Panc1 (cell line): ENCODE results near the gene ENTPD2. TPM values are rescaled to one million over a fixed set of nuclear protein-coding genes. Genes with fewer than 3 reads are reported as not detected.

Experiments
- ATAC-seq: fragments of 200-7000 bp; cut with Tn5 transposase; 2 replicates; pipeline ENCODE4 v1.9.1; 2020; ENCODE audit warnings: mild to moderate bottlenecking, moderate library complexity
- BruUV-seq: library from RNA; stranded (reverse); fragments of 400-500 nt; replicated peaks from 2 replicates; lab custom pipeline; 2021; lab: Mats Ljungman, UMichigan
- CTCF ChIA-PET: fragments of 300-600 bp; sonication (Branson Sonifier 250); formaldehyde crosslinking; loops from one replicate; lab custom pipeline; 2022; ENCODE audit warnings: antibody characterized with exemption; lab: Charles Lee
- POLR2A ChIA-PET: fragments of 300-600 bp; sonication (Branson Sonifier 250); formaldehyde crosslinking; loops from one replicate; lab custom pipeline; 2022; ENCODE audit warnings: antibody characterized with exemption; lab: Charles Lee
- DNase-seq: peaks from one replicate; pipeline ENCODE4 v3.0.0-alpha.2; 2010; ENCODE audit warnings: low read depth, low spot score
- H3K27ac ChIP-seq: 2 replicates; pipeline ENCODE4 v1.5.1; 2011; ENCODE audit warnings: mild to moderate bottlenecking, low read length, inconsistent platforms
- H3K27me3 ChIP-seq: fragments of 200-500 bp; sonication (Bioruptor generic); 2 replicates; pipeline ENCODE4 v1.6.0; 2014; ENCODE audit warnings: low read length, inconsistent platforms; ENCODE audit not compliant: control insufficient read depth, insufficient read depth
- H3K36me3 ChIP-seq: fragments of 200-500 bp; sonication (Bioruptor generic); 2 replicates; pipeline ENCODE4 v1.5.1; 2014; ENCODE audit warnings: inconsistent platforms, mild to moderate bottlenecking, low read length, moderate library complexity; ENCODE audit not compliant: control insufficient read depth, insufficient read depth
- H3K4me1 ChIP-seq: 2 replicates; pipeline ENCODE4 v1.5.1; 2011; ENCODE audit warnings: inconsistent platforms, mild to moderate bottlenecking, low read length, moderate library complexity; ENCODE audit not compliant: control insufficient read depth, insufficient read depth
- H3K4me3 ChIP-seq, 2 experiments: 2 replicates each; pipeline ENCODE4 v1.5.1; 2011 to 2012; ENCODE audit warnings: low read depth in 2 of 2, low read length in 2 of 2, mild to moderate bottlenecking in 2 of 2, inconsistent platforms in 1 of 2, moderate library complexity in 1 of 2
- H3K9me3 ChIP-seq: fragments of 200-500 bp; sonication (Bioruptor generic); 2 replicates; pipeline ENCODE4 v1.5.1; 2014; ENCODE audit warnings: low read depth, mild to moderate bottlenecking, inconsistent platforms, low read length, moderate library complexity; ENCODE audit not compliant: control insufficient read depth, insufficient read depth
- POLR2AphosphoS5 ChIP-seq: IDR thresholded peaks from 2 replicates; pipeline ENCODE4 v1.6.1; 2012; ENCODE audit warnings: mild to moderate bottlenecking, low read depth, low read length, moderate library complexity
- SIN3A ChIP-seq: IDR thresholded peaks from 2 replicates; pipeline ENCODE4 v1.6.1; 2012; ENCODE audit warnings: low read depth, mild to moderate bottlenecking, low read length, moderate library complexity, borderline replicate concordance; ENCODE audit not compliant: insufficient read depth
- TCF7L2 ChIP-seq: IDR thresholded peaks from 2 replicates; pipeline ENCODE4 v1.6.1; 2011; ENCODE audit warnings: mild to moderate bottlenecking, low read depth, low read length, inconsistent platforms
- in situ Hi-C: cut with HindIII; loops from 2 replicates; pipeline ENCODE4 v1.10.0; 2016; ENCODE audit warnings: low sequenced_read_pairs, low pct_unique_long_range_greater_than_20kb
- intact Hi-C: fragments of 100-400 bp; cut with micrococcal nuclease; formaldehyde crosslinking; loops from one replicate; pipeline ENCODE4 v1.10.0; 2022; ENCODE audit not compliant: unreplicated experiment
- total RNA-seq: library from RNA; stranded (reverse); gene quantifications from one replicate; pipeline ENCODE4 v1.2.1, GENCODE V29; 2021; ENCODE audit not compliant: unreplicated experiment
- TF ChIP-seq, protein P1 (sequence below): fragments of 450-650 bp; IDR thresholded peaks from 2 replicates; pipeline ENCODE4 v1.5.1; 2017; ENCODE audit warnings: mild to moderate bottlenecking
- TF ChIP-seq, protein P2 (sequence below), 2 experiments: IDR thresholded peaks; 2 replicates each; pipeline ENCODE4 v1.6.1; 2011 to 2012; ENCODE audit warnings: low read depth in 2 of 2, control low read depth in 1 of 2, low read length in 1 of 2, mild to moderate bottlenecking in 1 of 2, moderate library complexity in 1 of 2; ENCODE audit not compliant: insufficient read depth in 1 of 2

The ENTPD2 gene
- total RNA-seq, 1 experiment from 2014 or later = 2.8 TPM

GRCh38 chr9:137023583-137023991, 30.3 kb downstream of the ENTPD2 start:
- POLR2A ChIA-PET = no interaction called here
- no peak overlapping the region for H3K27ac ChIP-seq
- H3K27me3 ChIP-seq = no peaks in the 10 kb centered on the region
- in situ Hi-C loops (no loop called here), intact Hi-C loops (no loop called here)
- CTCF ChIA-PET = no interaction called here
- H3K4me3 ChIP-seq = no peak overlapping the region
- DNase-seq (no peak), ATAC-seq (no peak)
- TF ChIP-seq SIN3A (no peak), POLR2AphosphoS5 (no peak)
- TF ChIP-seq, protein P1, sequence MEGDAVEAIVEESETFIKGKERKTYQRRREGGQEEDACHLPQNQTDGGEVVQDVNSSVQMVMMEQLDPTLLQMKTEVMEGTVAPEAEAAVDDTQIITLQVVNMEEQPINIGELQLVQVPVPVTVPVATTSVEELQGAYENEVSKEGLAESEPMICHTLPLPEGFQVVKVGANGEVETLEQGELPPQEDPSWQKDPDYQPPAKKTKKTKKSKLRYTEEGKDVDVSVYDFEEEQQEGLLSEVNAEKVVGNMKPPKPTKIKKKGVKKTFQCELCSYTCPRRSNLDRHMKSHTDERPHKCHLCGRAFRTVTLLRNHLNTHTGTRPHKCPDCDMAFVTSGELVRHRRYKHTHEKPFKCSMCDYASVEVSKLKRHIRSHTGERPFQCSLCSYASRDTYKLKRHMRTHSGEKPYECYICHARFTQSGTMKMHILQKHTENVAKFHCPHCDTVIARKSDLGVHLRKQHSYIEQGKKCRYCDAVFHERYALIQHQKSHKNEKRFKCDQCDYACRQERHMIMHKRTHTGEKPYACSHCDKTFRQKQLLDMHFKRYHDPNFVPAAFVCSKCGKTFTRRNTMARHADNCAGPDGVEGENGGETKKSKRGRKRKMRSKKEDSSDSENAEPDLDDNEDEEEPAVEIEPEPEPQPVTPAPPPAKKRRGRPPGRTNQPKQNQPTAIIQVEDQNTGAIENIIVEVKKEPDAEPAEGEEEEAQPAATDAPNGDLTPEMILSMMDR = no peak
- TF ChIP-seq, protein P2, sequence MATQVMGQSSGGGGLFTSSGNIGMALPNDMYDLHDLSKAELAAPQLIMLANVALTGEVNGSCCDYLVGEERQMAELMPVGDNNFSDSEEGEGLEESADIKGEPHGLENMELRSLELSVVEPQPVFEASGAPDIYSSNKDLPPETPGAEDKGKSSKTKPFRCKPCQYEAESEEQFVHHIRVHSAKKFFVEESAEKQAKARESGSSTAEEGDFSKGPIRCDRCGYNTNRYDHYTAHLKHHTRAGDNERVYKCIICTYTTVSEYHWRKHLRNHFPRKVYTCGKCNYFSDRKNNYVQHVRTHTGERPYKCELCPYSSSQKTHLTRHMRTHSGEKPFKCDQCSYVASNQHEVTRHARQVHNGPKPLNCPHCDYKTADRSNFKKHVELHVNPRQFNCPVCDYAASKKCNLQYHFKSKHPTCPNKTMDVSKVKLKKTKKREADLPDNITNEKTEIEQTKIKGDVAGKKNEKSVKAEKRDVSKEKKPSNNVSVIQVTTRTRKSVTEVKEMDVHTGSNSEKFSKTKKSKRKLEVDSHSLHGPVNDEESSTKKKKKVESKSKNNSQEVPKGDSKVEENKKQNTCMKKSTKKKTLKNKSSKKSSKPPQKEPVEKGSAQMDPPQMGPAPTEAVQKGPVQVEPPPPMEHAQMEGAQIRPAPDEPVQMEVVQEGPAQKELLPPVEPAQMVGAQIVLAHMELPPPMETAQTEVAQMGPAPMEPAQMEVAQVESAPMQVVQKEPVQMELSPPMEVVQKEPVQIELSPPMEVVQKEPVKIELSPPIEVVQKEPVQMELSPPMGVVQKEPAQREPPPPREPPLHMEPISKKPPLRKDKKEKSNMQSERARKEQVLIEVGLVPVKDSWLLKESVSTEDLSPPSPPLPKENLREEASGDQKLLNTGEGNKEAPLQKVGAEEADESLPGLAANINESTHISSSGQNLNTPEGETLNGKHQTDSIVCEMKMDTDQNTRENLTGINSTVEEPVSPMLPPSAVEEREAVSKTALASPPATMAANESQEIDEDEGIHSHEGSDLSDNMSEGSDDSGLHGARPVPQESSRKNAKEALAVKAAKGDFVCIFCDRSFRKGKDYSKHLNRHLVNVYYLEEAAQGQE (IDR thresholded peaks at IDR 0.05; ENCODE audit: insufficient read depth in 1 of 2, low read depth in 2 of 2, low read length in 1 of 2) = no peak
- BruUV-seq = no TSS peak
- peaks cover 22% of the 10 kb centered on the region for H3K4me1 ChIP-seq
- H3K9me3 ChIP-seq = no peaks in the 10 kb centered on the region
- no peaks in the 10 kb centered on the region for H3K36me3 ChIP-seq

DNA sequence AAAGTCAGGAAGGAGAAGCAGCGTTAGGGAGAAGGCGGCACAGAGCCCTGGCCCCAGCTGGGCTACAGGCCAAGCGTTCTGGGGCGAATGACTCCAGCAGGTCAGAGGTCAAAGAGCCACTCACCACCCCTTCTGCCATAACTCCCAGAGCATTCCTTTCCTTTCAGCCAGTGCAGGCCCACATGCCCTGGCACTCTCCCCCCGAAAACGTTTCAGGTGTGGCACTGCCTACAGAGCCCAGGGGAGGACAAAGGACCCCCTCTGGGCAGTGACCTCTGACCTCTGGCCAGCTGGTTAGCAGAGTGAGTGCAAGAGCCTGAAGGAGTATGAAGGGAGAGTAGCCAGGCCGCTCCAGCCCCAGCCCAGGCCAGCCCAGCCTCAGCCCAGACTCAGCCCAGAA, 30.7 kb downstream of the ENTPD2 start:
- DNase-seq (no peak), ATAC-seq (no peak)
- no TSS peak for BruUV-seq
- H3K27me3 ChIP-seq = no peaks in the 10 kb centered on the region
- POLR2A ChIA-PET = no interaction called here
- no peaks in the 10 kb centered on the region for H3K9me3 ChIP-seq
- CTCF ChIA-PET = no interaction called here
- H3K4me1 ChIP-seq = peaks cover 22% of the 10 kb centered on the region
- no peak overlapping the region for H3K27ac ChIP-seq
- in situ Hi-C loops = no loop called here
- TF ChIP-seq, protein P2 (IDR thresholded peaks at IDR 0.05; ENCODE audit: insufficient read depth in 1 of 2, low read depth in 2 of 2, low read length in 1 of 2) = no peak
- TF ChIP-seq, protein P1 = no peak
- TF ChIP-seq SIN3A (no peak), POLR2AphosphoS5 (no peak), TCF7L2 (no peak)
- H3K36me3 ChIP-seq = no peaks in the 10 kb centered on the region
- H3K4me3 ChIP-seq = no peak overlapping the region
- intact Hi-C loops = no loop called here
